OCI-LY1 (cell line): Measurements from ENCODE around the gene TXNDC2.

Source experiments
- H2AFZ ChIP-seq: fragments of 200-600 bp; sonication (generic), shearing (Covaris generic); 2 replicates; pipeline ENCODE4 v1.6.0; 2014; ENCODE audit warnings: antibody characterized with exemption, mild to moderate bottlenecking, low read length
- H3F3A ChIP-seq: fragments of 200-600 bp; sonication (generic), shearing (Covaris generic); 2 replicates; pipeline ENCODE4 v1.6.0; 2014; ENCODE audit warnings: mild to moderate bottlenecking, antibody characterized with exemption, low read length, moderate library complexity; ENCODE audit not compliant: insufficient read depth
- H3K27ac ChIP-seq: fragments of 200-600 bp; sonication (generic); 2 replicates; pipeline ENCODE4 v1.5.1; 2014; ENCODE audit warnings: low read length, mixed run types, mild to moderate bottlenecking, low read depth; ENCODE audit not compliant: poor library complexity, severe bottlenecking
- H3K27me3 ChIP-seq: fragments of 200-600 bp; sonication (generic); 2 replicates; pipeline ENCODE4 v1.6.0; 2014; ENCODE audit warnings: antibody characterized with exemption, mild to moderate bottlenecking, low read length, moderate library complexity; ENCODE audit not compliant: insufficient read depth
- H3K36me3 ChIP-seq: fragments of 200-600 bp; sonication (generic); 2 replicates; pipeline ENCODE4 v1.6.1; 2014; ENCODE audit warnings: mild to moderate bottlenecking, antibody characterized with exemption, low read length, moderate library complexity, mixed read lengths; ENCODE audit not compliant: insufficient read depth
- H3K4me1 ChIP-seq: fragments of 200-600 bp; sonication (generic); 2 replicates; pipeline ENCODE4 v1.5.1; 2014; ENCODE audit warnings: mild to moderate bottlenecking, low read length, moderate library complexity; ENCODE audit not compliant: insufficient read depth, severe bottlenecking
- H3K4me2 ChIP-seq: fragments of 200-600 bp; sonication (generic), shearing (Covaris generic); 2 replicates; pipeline ENCODE4 v1.6.1; 2014; ENCODE audit warnings: low read length
- H3K4me3 ChIP-seq: fragments of 200-600 bp; sonication (generic); 2 replicates; pipeline ENCODE4 v1.5.1; 2014; ENCODE audit warnings: low read length, low read depth, mild to moderate bottlenecking, mixed read lengths; ENCODE audit not compliant: poor library complexity, severe bottlenecking
- H3K79me2 ChIP-seq: fragments of 200-600 bp; shearing (Covaris generic); 2 replicates; pipeline ENCODE4 v1.6.1; 2016; ENCODE audit warnings: mixed run types, low read length, mixed read lengths; ENCODE audit not compliant: insufficient read depth
- H3K9ac ChIP-seq: fragments of 200-600 bp; sonication (generic), shearing (Covaris generic); 2 replicates; pipeline ENCODE4 v1.6.1; 2014; ENCODE audit warnings: mild to moderate bottlenecking, low read length, mixed read lengths
- H3K9me2 ChIP-seq: fragments of 200-600 bp; sonication (generic), shearing (Covaris generic); 2 replicates; pipeline ENCODE4 v1.6.1; 2014; ENCODE audit warnings: low read depth, mild to moderate bottlenecking, low read length, mixed read lengths
- H3K9me3 ChIP-seq: fragments of 200-600 bp; shearing (Covaris generic); 2 replicates; pipeline ENCODE4 v1.6.1; 2014; ENCODE audit warnings: low read length, mixed read lengths
- H4K20me1 ChIP-seq: fragments of 200-600 bp; sonication (generic), shearing (Covaris generic); 2 replicates; pipeline ENCODE4 v1.6.0; 2016; ENCODE audit warnings: mild to moderate bottlenecking, low read length; ENCODE audit not compliant: insufficient read depth
- CTCF ChIP-seq: fragments of 200-600 bp; sonication (generic), shearing (Covaris generic); IDR thresholded peaks from 2 replicates; pipeline ENCODE4 v1.5.1; 2017; ENCODE audit warnings: mild to moderate bottlenecking, antibody characterized with exemption, low read length, moderate library complexity, mixed read lengths
- EZH2 ChIP-seq: fragments of 200-600 bp; sonication (generic), shearing (Covaris generic); IDR thresholded peaks from 2 replicates; pipeline ENCODE4 v1.8.0; 2017; ENCODE audit warnings: borderline replicate concordance, mixed run types, mild to moderate bottlenecking, antibody characterized with exemption, low read length, moderate library complexity, mixed read lengths

The TXNDC2 gene

GRCh38 chr18:9913526-9914333 lies 28.0 kb downstream of the TXNDC2 start, which contains the start of gene VAPA:
Gene VAPA, plus strand, starts transcription at chr18:9914016. Its CDS starts 241 bp downstream, at chr18:9914257.
- H3K4me2 ChIP-seq, result peak within 1 kb of the TSS; percentile 93
- H3K4me3 ChIP-seq, result peak within 1 kb of the TSS; percentile 87
- TF ChIP-seq CTCF (no peak), EZH2 (no peak)
- 0 out of 2 replicates have a peak, but pooled peaks cover 4% of the 10 kb centered on the region for H3K9me3 ChIP-seq
- peak within 1 kb of the TSS; percentile 70 for H3K27ac ChIP-seq
- H3K9me2 ChIP-seq, result no peaks in the 10 kb centered on the region
- no peaks in the 10 kb centered on the region; the same call in 1 of the 2 replicates for H3K36me3 ChIP-seq
- peaks cover 40% of the 10 kb centered on the region for H3K79me2 ChIP-seq
- H3F3A ChIP-seq, result no peaks in the 10 kb centered on the region
- peaks cover 41% of the 10 kb centered on the region for H3K4me1 ChIP-seq
- peak within 1 kb of the TSS; percentile 25 for H2AFZ ChIP-seq
- H4K20me1 ChIP-seq, result peaks cover 8% of the 10 kb centered on the region; the same call in 1 of the 2 replicates
- peak within 1 kb of the TSS; percentile 83 for H3K9ac ChIP-seq
- H3K27me3 ChIP-seq, result no peaks in the 10 kb centered on the region

DNA sequence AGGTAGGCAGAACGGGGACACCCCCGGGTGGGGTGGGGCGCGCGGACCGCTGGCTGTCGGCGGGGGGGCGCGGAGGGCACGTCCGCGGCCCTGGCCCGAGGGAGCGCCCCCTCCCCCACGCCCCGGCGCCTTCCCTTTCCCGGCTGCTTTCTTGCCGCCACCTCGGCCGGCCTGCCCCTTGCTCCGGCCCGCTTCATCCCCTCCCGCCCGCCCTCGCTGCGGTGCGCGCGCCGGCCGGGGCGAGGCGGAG lies 28.5 kb downstream of the TXNDC2 start:
- Histone ChIP-seq H3K4me1 (peaks cover 46% of the 10 kb centered on the region), H3K27me3 (no peaks in the 10 kb centered on the region), H3K9me3 (0 out of 2 replicates have a peak, but pooled peaks cover 4% of the 10 kb centered on the region), H3K36me3 (no peaks in the 10 kb centered on the region; the same call in 1 of the 2 replicates), H2AFZ (no peak overlapping the region), H4K20me1 (peaks cover 10% of the 10 kb centered on the region; the same call in 1 of the 2 replicates), H3F3A (no peaks in the 10 kb centered on the region), H3K4me3 (peak overlapping the region; percentile 87), H3K9ac (peak overlapping the region; percentile 83), H3K27ac (peak overlapping the region; percentile 70), H3K9me2 (no peaks in the 10 kb centered on the region), H3K4me2 (peak overlapping the region; percentile 46), H3K79me2 (peaks cover 45% of the 10 kb centered on the region)
- TF ChIP-seq EZH2 (no peak), CTCF (no peak)

DNA sequence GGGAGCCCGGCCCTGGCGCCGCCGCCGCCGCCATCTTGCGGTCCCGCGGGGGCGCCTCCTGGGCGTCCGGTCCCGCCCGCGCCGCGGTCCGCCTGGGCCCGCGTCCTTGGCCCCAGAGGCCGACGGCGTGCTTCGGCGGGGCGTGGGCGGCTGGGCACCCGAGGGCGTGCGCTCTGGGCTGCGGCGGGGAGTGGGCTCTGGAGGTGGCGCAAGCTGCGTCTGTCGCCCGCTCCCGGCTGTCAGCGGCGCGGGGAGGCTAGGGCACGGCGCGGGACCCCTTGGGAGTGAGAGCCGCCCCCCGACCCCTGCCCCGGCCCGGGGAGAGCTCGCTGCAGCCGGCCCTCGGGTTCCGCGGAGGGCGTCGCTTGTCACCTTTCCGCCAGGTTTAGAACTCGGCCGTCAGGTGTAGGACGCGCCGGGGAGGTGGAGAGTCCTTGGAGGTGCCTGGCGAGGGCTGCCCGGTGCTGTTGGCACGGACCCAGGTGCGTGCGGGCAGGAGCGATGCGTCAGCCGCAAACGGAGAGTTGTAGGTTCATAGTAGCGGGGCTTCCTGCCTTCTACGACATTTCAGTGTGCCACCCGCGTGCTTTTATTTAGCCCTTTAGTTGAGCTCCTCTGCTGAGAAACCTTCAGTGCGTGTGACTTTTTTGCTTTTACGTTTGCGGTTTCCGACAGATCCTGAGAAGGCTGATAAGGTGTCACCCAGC lies 29.0 kb downstream of the TXNDC2 start:
- Histone ChIP-seq H3K27ac (peak overlapping the region; percentile 70), H2AFZ (no peak overlapping the region)

More for the DNA sequence above, 29.0 kb downstream of the TXNDC2 start:
- H3K79me2 ChIP-seq, result peaks cover 50% of the 10 kb centered on the region
- peak overlapping the region; percentile 87 for H3K4me3 ChIP-seq
- peaks cover 13% of the 10 kb centered on the region; the same call in 1 of the 2 replicates for H4K20me1 ChIP-seq
- TF ChIP-seq CTCF (no peak), EZH2 (no peak)
- H3F3A ChIP-seq, result 0 out of 2 replicates have a peak, but pooled peaks cover 2% of the 10 kb centered on the region
- no peaks in the 10 kb centered on the region for H3K9me2 ChIP-seq
- H3K9me3 ChIP-seq, result 0 out of 2 replicates have a peak, but pooled peaks cover 4% of the 10 kb centered on the region
- H3K4me1 ChIP-seq, result peaks cover 51% of the 10 kb centered on the region
- peak overlapping the region; percentile 93 for H3K4me2 ChIP-seq
- no peaks in the 10 kb centered on the region for H3K27me3 ChIP-seq
- peak overlapping the region; percentile 81 for H3K9ac ChIP-seq
- no peaks in the 10 kb centered on the region; the same call in 1 of the 2 replicates for H3K36me3 ChIP-seq
